IMR-90 (cell line): ENCODE measurements around the gene SRXN1. TPM values are rescaled to one million over a fixed set of nuclear protein-coding genes. Genes with fewer than 3 reads are reported as not detected.
A peak's percentile ranks its signal among the peaks of the same experiment; 100 is the strongest.

Experiments
- ATAC-seq: fragments of 200-7000 bp; cut with Tn5 transposase; 2 replicates; pipeline ENCODE4 v1.9.1; 2020; ENCODE audit warnings: low read depth, mild to moderate bottlenecking, moderate library complexity
- BruUV-seq: library from RNA; stranded (reverse); fragments of 400-500 nt; replicated peaks from 2 replicates; lab custom pipeline; 2021; lab: Mats Ljungman, UMichigan
- CTCF ChIA-PET: fragments of 300-600 bp; formaldehyde crosslinking; extraction: SDS; loops from one replicate; lab custom pipeline; 2021; ENCODE audit warnings: antibody characterized with exemption; lab: Yijun Ruan, JAX
- POLR2A ChIA-PET: fragments of 300-600 bp; sonication (Branson Sonifier 250); formaldehyde crosslinking; loops from one replicate; lab custom pipeline; 2022; ENCODE audit warnings: antibody characterized with exemption; ENCODE audit not compliant: unreplicated experiment; lab: Charles Lee
- DNase-seq: peaks from one replicate; pipeline ENCODE4 v3.0.0; 2013
- H2AFZ ChIP-seq: replicated peaks from 2 replicates; pipeline ENCODE3; 2013; ENCODE audit warnings: low read length, mild to moderate bottlenecking; ENCODE audit not compliant: poor library complexity
- H2AK5ac ChIP-seq: 2 replicates; pipeline ENCODE4 v1.6.1; 2013; ENCODE audit warnings: low read depth, low read length, inconsistent platforms
- H2AK9ac ChIP-seq: replicated peaks from 2 replicates; pipeline ENCODE3; 2013; ENCODE audit warnings: mild to moderate bottlenecking, low read depth, low read length, moderate library complexity; ENCODE audit not compliant: poor library complexity
- H2BK120ac ChIP-seq: 2 replicates; pipeline ENCODE4 v1.6.1; 2013; ENCODE audit warnings: low read depth, low read length, inconsistent platforms
- H2BK15ac ChIP-seq: 3 replicates; pipeline ENCODE4 v1.6.1; 2013; ENCODE audit warnings: low read depth, low read length, inconsistent platforms
- H2BK20ac ChIP-seq: 2 replicates; pipeline ENCODE4 v1.6.1; 2013; ENCODE audit warnings: low read depth, mild to moderate bottlenecking, inconsistent platforms, low read length, moderate library complexity
- H2BK5ac ChIP-seq: 2 replicates; pipeline ENCODE4 v1.6.1; 2013; ENCODE audit warnings: mild to moderate bottlenecking, low read depth, low read length, inconsistent platforms; ENCODE audit not compliant: poor library complexity, severe bottlenecking
- H3K14ac ChIP-seq: replicated peaks from 2 replicates; pipeline ENCODE4 v1.6.1; 2013; ENCODE audit warnings: low read depth, low read length, inconsistent platforms
- H3K18ac ChIP-seq: 2 replicates; pipeline ENCODE4 v1.6.1; 2013; ENCODE audit warnings: low read depth, low read length, control low read depth
- H3K23ac ChIP-seq: 2 replicates; pipeline ENCODE4 v1.6.1; 2013; ENCODE audit warnings: low read depth, low read length, inconsistent platforms
- H3K27ac ChIP-seq: 2 replicates; pipeline ENCODE4 v1.5.1; 2013; ENCODE audit warnings: mild to moderate bottlenecking, control low read depth, low read length; ENCODE audit not compliant: insufficient read depth
- H3K27me3 ChIP-seq: 2 replicates; pipeline ENCODE4 v1.6.1; 2013; ENCODE audit warnings: low read length; ENCODE audit not compliant: control insufficient read depth, insufficient read depth
- H3K36me3 ChIP-seq: 2 replicates; pipeline ENCODE4 v1.6.1; 2013; ENCODE audit warnings: low read length, mixed read lengths; ENCODE audit not compliant: control insufficient read depth, insufficient read depth
- H3K4ac ChIP-seq: 2 replicates; pipeline ENCODE4 v1.6.1; 2013; ENCODE audit warnings: low read depth, low read length, inconsistent platforms
- H3K4me1 ChIP-seq: 2 replicates; pipeline ENCODE4 v1.6.1; 2013; ENCODE audit warnings: low read length, mixed read lengths; ENCODE audit not compliant: control insufficient read depth, insufficient read depth
- H3K4me2 ChIP-seq: 2 replicates; pipeline ENCODE4 v1.6.1; 2013; ENCODE audit warnings: low read depth, mild to moderate bottlenecking, control low read depth, low read length, moderate library complexity
- H3K4me3 ChIP-seq: 2 replicates; pipeline ENCODE4 v1.5.1; 2013; ENCODE audit warnings: low read depth, mild to moderate bottlenecking, control low read depth, low read length, moderate library complexity; ENCODE audit not compliant: insufficient read depth
- H3K56ac ChIP-seq: 2 replicates; pipeline ENCODE4 v1.6.1; 2013; ENCODE audit warnings: low read length, inconsistent platforms; ENCODE audit not compliant: insufficient read depth; ENCODE audit errors: extremely low read depth
- H3K79me1 ChIP-seq, 2 experiments: 2 replicates each; pipeline ENCODE4 v1.6.1; 2013; ENCODE audit warnings: low read length in 2 of 2, inconsistent platforms in 1 of 2, low read depth in 1 of 2
- H3K9ac ChIP-seq: 2 replicates; pipeline ENCODE4 v1.6.1; 2013; ENCODE audit warnings: low read depth, low read length, control low read depth
- H3K9me1 ChIP-seq: 2 replicates; pipeline ENCODE4 v1.6.1; 2013; ENCODE audit warnings: low read length, inconsistent platforms; ENCODE audit not compliant: insufficient read depth
- H3K9me3 ChIP-seq: 2 replicates; pipeline ENCODE4 v1.6.1; 2013; ENCODE audit warnings: low read length; ENCODE audit not compliant: control insufficient read depth, insufficient read depth
- H4K20me1 ChIP-seq: 2 replicates; pipeline ENCODE4 v1.6.1; 2013; ENCODE audit warnings: low read length, inconsistent platforms; ENCODE audit not compliant: insufficient read depth
- H4K5ac ChIP-seq: 2 replicates; pipeline ENCODE4 v1.6.1; 2013; ENCODE audit warnings: mild to moderate bottlenecking, low read depth, low read length, control low read depth
- H4K8ac ChIP-seq, 2 experiments: 2 replicates each; pipeline ENCODE4 v1.6.1; 2013; ENCODE audit warnings: low read depth in 2 of 2, low read length in 2 of 2, control low read depth in 1 of 2, inconsistent platforms in 1 of 2
- H4K91ac ChIP-seq: 2 replicates; pipeline ENCODE4 v1.6.1; 2013; ENCODE audit warnings: low read depth, low read length, inconsistent platforms; ENCODE audit not compliant: insufficient read depth
- BHLHE40 ChIP-seq: fragments of 150-350 bp; IDR thresholded peaks from 2 replicates; pipeline ENCODE4 v1.6.1; 2016; ENCODE audit warnings: mild to moderate bottlenecking, low read depth, low read length
- CEBPB ChIP-seq: IDR thresholded peaks from 2 replicates; pipeline ENCODE4 v1.6.1; 2012; ENCODE audit warnings: low read depth, low read length, improper control_type of control experiment
- CHD1 ChIP-seq: IDR thresholded peaks from 2 replicates; pipeline ENCODE4 v1.6.1; 2012; ENCODE audit warnings: low read depth, low read length, improper control_type of control experiment
- MXI1 ChIP-seq: IDR thresholded peaks from 2 replicates; pipeline ENCODE4 v1.6.1; 2012; ENCODE audit warnings: low read depth, mild to moderate bottlenecking, low read length, moderate library complexity, borderline replicate concordance
- WGBS, 2 experiments: methylation state at CpG; one replicate each; pipeline versions ENCODE4 v1.1.5 to v1.1.7; 2013; ENCODE audit warnings: missing lambda C conversion rate in 2 of 2; ENCODE audit not compliant: insufficient read length in 1 of 2; ENCODE audit errors: extremely low coverage in 2 of 2; 5-methylcytosine and 5-hydroxymethylcytosine counted together
- dilution Hi-C: fragments of 300-500 bp; cut with HindIII; formaldehyde crosslinking; loops from one replicate; pipeline ENCODE4 v1.14.3; 2018; ENCODE audit warnings: low sequenced_read_pairs; ENCODE audit not compliant: unreplicated experiment
- in situ Hi-C: fragments of 300-500 bp; cut with MboI; formaldehyde crosslinking; loops from 3 replicates; pipeline ENCODE4 v1.14.3; 2019; ENCODE audit warnings: low sequenced_read_pairs, inconsistent platforms, mixed read lengths
- intact Hi-C: fragments of 100-400 bp; cut with micrococcal nuclease; formaldehyde crosslinking; loops from 2 replicates; pipeline ENCODE4 v1.10.0; 2022
- polyA plus RNA-seq, 3 experiments: library from polyadenylated mRNA; depleted of rRNA; stranded (reverse); fragments of >200 nt; gene quantifications; 2 replicates each; pipeline ENCODE4 v1.2.3, GENCODE V29; 2012; ENCODE audit warnings: low replicate concordance in 1 of 3
- total RNA-seq: library from RNA; depleted of rRNA; stranded (reverse); fragments of >200 nt; gene quantifications from 2 replicates; pipeline ENCODE4 v1.2.3, GENCODE V29; 2012

The SRXN1 gene
- total and polyA plus RNA-seq, 2 of the 4 experiments (the other 2 are of a cell fraction), result 51.2 to 71.2 TPM

DNA sequence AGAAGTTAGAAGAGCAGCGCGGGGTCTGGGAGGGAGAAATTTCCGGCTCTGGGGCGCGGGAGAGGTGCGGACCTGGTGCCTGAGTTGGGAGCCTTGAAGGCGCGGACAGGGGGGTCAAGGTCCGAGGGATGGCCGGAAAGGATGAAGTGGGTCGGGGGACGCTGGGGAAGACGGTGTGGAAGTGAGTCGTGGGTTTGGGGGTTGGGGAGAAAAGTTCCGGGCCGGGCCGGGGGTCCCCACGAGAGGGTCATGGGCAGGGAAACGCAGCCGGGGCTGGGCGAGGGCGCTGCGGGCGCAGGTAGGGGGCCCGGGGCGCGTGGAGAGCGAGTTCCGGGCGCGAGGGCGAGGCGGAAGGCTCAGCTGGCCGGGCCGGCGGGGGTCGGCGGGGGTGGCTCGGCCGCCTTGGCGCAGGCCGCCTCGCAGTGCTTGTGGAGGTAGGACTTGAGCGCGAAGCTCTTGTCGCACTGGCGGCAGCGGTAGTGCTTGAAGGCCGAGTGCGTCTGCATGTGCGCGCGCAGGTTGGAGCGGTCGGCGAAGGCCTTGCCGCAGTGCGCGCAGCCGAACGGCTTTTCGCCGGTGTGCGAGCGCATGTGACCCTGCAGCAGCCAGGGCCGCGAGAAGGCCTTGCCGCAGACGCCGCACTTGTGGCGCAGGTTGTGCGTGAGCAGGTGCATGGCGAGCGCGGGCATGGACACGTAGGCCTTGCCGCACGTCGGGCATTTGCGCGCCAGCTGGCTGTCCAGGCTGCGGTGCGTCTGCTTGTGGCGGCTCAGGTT, 10.5 kb upstream of the SRXN1 start:
- no peak for ATAC-seq
- peak; percentile 20 for DNase-seq
- Histone ChIP-seq H3K4ac (no peak overlapping the region), H2BK15ac (no peak overlapping the region), H4K91ac (no peak overlapping the region), H3K9ac (no peak overlapping the region), H3K27ac (no peak overlapping the region), H3K9me1 (0 out of 2 replicates have a peak, but pooled peaks cover 4% of the 10 kb centered on the region), H3K36me3 (no peaks in the 10 kb centered on the region), H3K4me2 (no peak overlapping the region), H3K18ac (no peak overlapping the region), H3K9me3 (no peaks in the 10 kb centered on the region), H4K5ac (no peak overlapping the region), H2BK5ac (no peak overlapping the region), H3K4me1 (peaks cover 6% of the 10 kb centered on the region), H3K79me1 (no peaks in the 10 kb centered on the region), H3K27me3 (peaks cover 66% of the 10 kb centered on the region), H2BK120ac (no peak overlapping the region), H4K8ac (no peak overlapping the region), H2AK9ac (no peak overlapping the region), H4K20me1 (no peaks in the 10 kb centered on the region), H3K4me3 (no peak overlapping the region), H2AFZ (peak overlapping the region; percentile 37), H3K56ac (no peak overlapping the region), H2BK20ac (no peak overlapping the region), H3K14ac (no peak overlapping the region), H2AK5ac (no peak overlapping the region), H3K23ac (no peak overlapping the region)
- in situ Hi-C loops (no loop called here), intact Hi-C loops (no loop called here), dilution Hi-C loops (no loop called here)
- POLR2A ChIA-PET, result no interaction called here
- TF ChIP-seq CEBPB (no peak), BHLHE40 (no peak), CHD1 (no peak), MXI1 (no peak)
- 8% methylated on average over 48 of the region's 84 CpGs; no CpG with 5 or more reads in 1 of the 2 experiments for WGBS, 2 experiments
- no TSS peak for BruUV-seq
- CTCF ChIA-PET, result interaction anchor here (0.6 kb wide), 1 partner anchor 137 kb away, joined by 4 read pairs; no protein-coding TSS in a partner anchor
